Astrocyte (in vitro differentiated cells and primary cell): ENCODE measurements around the gene IL15. TPM values are rescaled to one million over a fixed set of nuclear protein-coding genes. Genes with fewer than 3 reads are reported as not detected.

ENCODE experiments used
- DNase-seq: peaks from one replicate; pipeline ENCODE4 v3.0.0-alpha.2; 2010; ENCODE audit warnings: low read depth
- FAIRE-seq: peaks from 2 replicates; lab custom pipeline; 2011; peaks lifted over from hg19 to GRCh38; lab: Jason Lieb, UNC
- H2AFZ ChIP-seq: 2 replicates; pipeline ENCODE4 v1.6.0; 2012; ENCODE audit warnings: low read depth, low read length, inconsistent platforms
- H3K27ac ChIP-seq: 2 replicates; pipeline ENCODE4 v1.5.1; 2011; ENCODE audit warnings: low read depth, low read length, inconsistent platforms
- H3K27me3 ChIP-seq: 2 replicates; pipeline ENCODE4 v1.6.0; 2011; ENCODE audit warnings: low read length, inconsistent platforms; ENCODE audit not compliant: insufficient read depth
- H3K36me3 ChIP-seq: 2 replicates; pipeline ENCODE4 v1.5.1; 2011; ENCODE audit warnings: low read length, inconsistent platforms; ENCODE audit not compliant: insufficient read depth
- H3K4me1 ChIP-seq: 2 replicates; pipeline ENCODE4 v1.5.1; 2011; ENCODE audit warnings: low read length, inconsistent platforms; ENCODE audit not compliant: insufficient read depth
- H3K4me2 ChIP-seq: 2 replicates; pipeline ENCODE4 v1.6.0; 2012; ENCODE audit warnings: low read length, inconsistent platforms
- H3K4me3 ChIP-seq: 2 replicates; pipeline ENCODE4 v1.5.1; 2011; ENCODE audit warnings: low read depth, mild to moderate bottlenecking, low read length, inconsistent platforms; ENCODE audit not compliant: insufficient read depth
- H3K79me2 ChIP-seq: 2 replicates; pipeline ENCODE4 v1.6.0; 2012; ENCODE audit warnings: mild to moderate bottlenecking, low read length, inconsistent platforms; ENCODE audit not compliant: insufficient read depth
- H3K9ac ChIP-seq: 2 replicates; pipeline ENCODE4 v1.6.0; 2012; ENCODE audit warnings: mild to moderate bottlenecking, low read length, inconsistent platforms
- H3K9me3 ChIP-seq: 2 replicates; pipeline ENCODE4 v1.5.1; 2012; ENCODE audit warnings: low read depth, mild to moderate bottlenecking, low read length, inconsistent platforms; ENCODE audit not compliant: insufficient read depth
- H4K20me1 ChIP-seq: 2 replicates; pipeline ENCODE4 v1.6.0; 2012; ENCODE audit warnings: low read length, inconsistent platforms; ENCODE audit not compliant: insufficient read depth
- H3K27ac Mint-ChIP-seq: one replicate; pipeline ENCODE4 v1.8.0; 2021; ENCODE audit warnings: mild to moderate bottlenecking, mixed read lengths; ENCODE audit not compliant: unreplicated experiment
- H3K27me3 Mint-ChIP-seq: one replicate; pipeline ENCODE4 v1.8.0; 2021; ENCODE audit warnings: low read depth, mixed read lengths; ENCODE audit not compliant: unreplicated experiment
- H3K36me3 Mint-ChIP-seq: one replicate; pipeline ENCODE4 v1.8.0; 2021; ENCODE audit warnings: low read depth, mixed read lengths; ENCODE audit not compliant: unreplicated experiment
- H3K4me1 Mint-ChIP-seq: one replicate; pipeline ENCODE4 v1.8.0; 2021; ENCODE audit warnings: low read depth, mixed read lengths; ENCODE audit not compliant: unreplicated experiment
- H3K4me3 Mint-ChIP-seq: one replicate; pipeline ENCODE4 v1.8.0; 2021; ENCODE audit warnings: mild to moderate bottlenecking, moderate library complexity, mixed read lengths; ENCODE audit not compliant: unreplicated experiment
- H3K9me3 Mint-ChIP-seq: one replicate; pipeline ENCODE4 v1.8.0; 2021; ENCODE audit warnings: mild to moderate bottlenecking, mixed read lengths; ENCODE audit not compliant: unreplicated experiment
- CTCF ChIP-seq: IDR thresholded peaks from 2 replicates; pipeline ENCODE4 v1.5.1; 2011; ENCODE audit warnings: low read depth, mild to moderate bottlenecking, inconsistent platforms, low read length, moderate library complexity; ENCODE audit not compliant: insufficient read depth
- EZH2 ChIP-seq: IDR thresholded peaks from 2 replicates; pipeline ENCODE4 v1.6.1; 2012; ENCODE audit warnings: mild to moderate bottlenecking, low read length, inconsistent platforms; ENCODE audit not compliant: insufficient read depth
- total RNA-seq: library from RNA; stranded (reverse); gene quantifications from 2 replicates; pipeline ENCODE4 v1.2.1, GENCODE V29; 2021

Gene IL15
- total RNA-seq, 1 donor from 2014 or later: 3.6 TPM

DNA sequence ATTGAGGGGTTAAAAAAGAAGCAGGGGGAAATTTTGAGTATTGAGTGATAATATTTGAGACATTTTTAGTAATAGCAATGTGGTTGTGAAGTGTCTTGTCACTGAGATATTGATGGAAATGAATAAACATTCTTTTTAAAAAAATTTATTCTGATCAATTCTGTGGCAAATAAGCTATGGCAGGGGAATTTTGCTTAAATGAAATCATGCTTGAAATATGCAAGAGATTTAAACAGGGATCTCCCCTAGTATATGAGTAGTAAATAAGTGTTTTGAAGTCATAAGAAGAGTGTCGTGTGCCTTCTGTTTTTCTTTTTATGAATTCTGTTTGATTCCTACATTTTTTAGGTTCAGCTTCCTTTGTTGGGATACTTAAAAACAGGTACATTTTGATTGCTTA lies 23.2 kb downstream of the IL15 start:
- H3K4me1 ChIP-seq: no peaks in the 10 kb centered on the region
- Mint-ChIP-seq H3K4me1 (peaks cover under 1% of the 10 kb centered on the region), H3K27me3 (no peaks in the 10 kb centered on the region), H3K9me3 (peaks cover 1% of the 10 kb centered on the region), H3K4me3 (no peak overlapping the region), H3K36me3 (no peaks in the 10 kb centered on the region), H3K27ac (no peak overlapping the region)
- FAIRE-seq (no peak), DNase-seq (no peak)
- TF ChIP-seq EZH2 (no peak), CTCF (no peak)
- H3K36me3 ChIP-seq: no peaks in the 10 kb centered on the region
- no peaks in the 10 kb centered on the region for H3K27me3 ChIP-seq
- no peak overlapping the region for H3K4me3 ChIP-seq
- no peak overlapping the region for H2AFZ ChIP-seq
- no peak overlapping the region for H3K27ac ChIP-seq
- H4K20me1 ChIP-seq: no peaks in the 10 kb centered on the region
- no peaks in the 10 kb centered on the region for H3K9me3 ChIP-seq
- no peak overlapping the region for H3K9ac ChIP-seq
- no peaks in the 10 kb centered on the region for H3K79me2 ChIP-seq
- no peak overlapping the region for H3K4me2 ChIP-seq

DNA sequence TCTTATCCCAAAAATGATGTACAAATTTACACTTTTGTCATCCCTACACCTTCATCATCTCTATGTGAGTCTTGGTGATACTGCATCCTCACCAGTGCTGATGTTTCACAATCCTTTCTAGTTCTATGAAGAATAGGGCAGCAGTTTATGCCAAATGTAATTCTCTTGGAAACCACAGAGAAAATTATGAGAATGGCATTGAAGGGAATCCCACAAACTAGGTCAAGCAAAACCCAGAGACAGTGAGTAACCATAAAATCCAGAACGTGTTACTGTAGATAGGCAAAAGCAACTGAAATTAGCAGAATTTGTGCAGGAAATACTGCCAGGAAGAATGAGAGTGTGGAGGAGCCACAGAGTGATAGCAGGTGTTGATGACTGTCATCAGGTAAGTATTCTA lies 24.5 kb downstream of the IL15 start:
- no peaks in the 10 kb centered on the region for H3K79me2 ChIP-seq

More for the DNA sequence above, 24.5 kb downstream of the IL15 start:
- no peaks in the 10 kb centered on the region for H3K36me3 ChIP-seq
- Mint-ChIP-seq H3K9me3 (peaks cover 1% of the 10 kb centered on the region), H3K27ac (no peak overlapping the region), H3K27me3 (no peaks in the 10 kb centered on the region), H3K36me3 (no peaks in the 10 kb centered on the region), H3K4me1 (no peaks in the 10 kb centered on the region), H3K4me3 (no peak overlapping the region)
- H3K9ac ChIP-seq: no peak overlapping the region
- H3K27ac ChIP-seq: no peak overlapping the region
- no peak for DNase-seq
- no peaks in the 10 kb centered on the region for H3K27me3 ChIP-seq
- no peaks in the 10 kb centered on the region for H3K4me1 ChIP-seq
- no peak overlapping the region for H3K4me3 ChIP-seq
- FAIRE-seq: no peak
- TF ChIP-seq CTCF (no peak), EZH2 (no peak)
- H4K20me1 ChIP-seq: no peaks in the 10 kb centered on the region
- H3K9me3 ChIP-seq: no peaks in the 10 kb centered on the region
- H2AFZ ChIP-seq: no peak overlapping the region
- H3K4me2 ChIP-seq: no peak overlapping the region
